SK-N-MC (cell line): ENCODE measurements around the gene MASP2.

Experiments
- EZH2 ChIP-seq: fragments of 200-600 bp; sonication (generic); IDR thresholded peaks from one replicate; pipeline ENCODE4 v1.6.1; 2017; ENCODE audit warnings: antibody characterized with exemption
- FOXP2 ChIP-seq: optimal IDR thresholded peaks from 2 replicates; pipeline ENCODE3; 2011; ENCODE audit warnings: mild to moderate bottlenecking, moderate library complexity; ENCODE audit not compliant: insufficient read depth; ENCODE audit errors: extremely low read length, control extremely low read depth
- POLR2AphosphoS5 ChIP-seq: IDR thresholded peaks from 2 replicates; pipeline ENCODE4 v1.6.1; 2012; ENCODE audit warnings: mild to moderate bottlenecking, low read depth, low read length, borderline replicate concordance

DNA sequence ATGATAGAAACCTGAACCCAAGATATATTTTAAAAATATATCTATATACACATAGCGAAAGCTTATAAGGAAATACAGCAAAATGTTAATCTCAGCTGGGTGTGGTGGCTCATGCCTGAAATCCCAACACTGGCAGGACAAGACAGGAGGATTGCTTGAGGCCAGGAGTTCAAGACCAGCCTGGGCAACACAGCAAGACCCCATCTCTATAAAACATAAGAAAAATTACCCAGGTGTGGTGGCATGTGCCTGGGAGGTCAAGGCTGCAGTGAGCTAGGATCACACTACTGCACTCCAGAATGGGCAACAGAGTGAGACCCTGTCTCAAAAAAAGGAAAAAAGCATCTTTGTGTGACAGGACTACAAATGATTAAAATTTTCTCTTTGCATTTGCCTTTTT lies 18.8 kb upstream of the MASP2 start:
- TF ChIP-seq EZH2 (no peak), FOXP2 (no peak), POLR2AphosphoS5 (0 out of 2 replicates have a peak, but pooled peaks have one; percentile 9)
